ENCODE results near the gene LOXL4.

LOXL4 gene

DNA sequence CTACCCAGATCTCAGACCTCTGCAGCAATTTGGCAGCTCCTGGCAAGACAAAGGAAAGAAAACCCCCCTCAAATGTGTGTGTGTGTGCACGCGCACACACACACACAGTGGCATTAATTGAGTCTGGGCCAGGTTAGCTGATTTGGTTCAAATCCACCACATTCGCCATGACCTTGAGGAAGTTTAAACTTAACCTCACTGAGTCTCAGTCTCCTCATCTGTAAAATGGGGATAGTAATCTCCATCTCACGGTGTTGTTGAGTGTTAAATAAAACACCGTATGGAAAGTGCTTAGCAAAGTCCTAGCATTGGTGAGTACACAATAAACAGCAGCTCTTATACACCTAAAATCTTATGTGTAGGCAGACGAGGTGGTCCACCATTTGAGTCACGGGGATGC lies 4.9 kb downstream of the LOXL4 start:
- DNase-seq: no peak

- DNase-seq: no peak
Measured at GRCh38 chr10:98262571-98262970, 5.4 kb downstream of the LOXL4 start.

DNA sequence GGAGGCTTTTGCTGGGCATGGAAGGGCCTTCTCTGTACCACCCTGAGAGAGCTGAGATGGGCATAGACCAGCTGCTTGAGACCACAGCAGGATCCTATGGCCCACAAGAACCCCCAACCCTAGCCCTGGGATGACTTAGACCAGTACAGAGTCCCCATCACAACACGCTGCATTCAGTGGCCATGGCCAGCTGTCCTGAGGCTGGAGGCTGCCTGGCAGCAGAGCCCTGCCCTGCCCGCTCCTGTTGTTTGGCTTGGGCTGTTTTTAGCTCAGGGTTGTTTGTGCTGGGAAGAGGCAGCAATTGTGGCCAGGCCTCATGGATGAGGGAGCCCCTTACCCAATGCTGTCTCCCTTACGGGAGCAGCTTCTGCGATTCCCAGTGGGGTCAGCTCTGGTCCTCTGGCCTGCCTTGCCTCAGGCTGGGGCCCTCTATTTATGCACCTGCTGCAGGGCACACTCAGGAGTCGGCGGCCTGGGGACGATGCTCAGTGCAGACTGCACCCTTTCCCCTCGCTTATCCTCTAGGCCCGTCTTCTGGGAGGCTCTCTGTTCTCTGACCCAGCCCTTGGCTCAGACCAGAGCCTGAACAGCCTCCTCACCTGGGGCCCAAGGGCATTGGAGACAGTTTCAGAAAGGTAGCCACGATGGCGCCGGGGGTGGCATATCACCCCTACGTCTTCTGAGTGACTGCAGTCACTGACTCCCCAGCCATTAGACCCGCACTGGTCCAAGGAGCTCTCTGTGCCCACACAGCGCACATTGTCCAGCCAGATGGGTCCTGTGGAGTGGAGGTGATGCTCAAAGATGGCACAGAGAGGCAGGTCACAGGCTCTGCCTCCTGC lies 6.3 kb downstream of the LOXL4 start:
- DNase-seq: no peak

DNA sequence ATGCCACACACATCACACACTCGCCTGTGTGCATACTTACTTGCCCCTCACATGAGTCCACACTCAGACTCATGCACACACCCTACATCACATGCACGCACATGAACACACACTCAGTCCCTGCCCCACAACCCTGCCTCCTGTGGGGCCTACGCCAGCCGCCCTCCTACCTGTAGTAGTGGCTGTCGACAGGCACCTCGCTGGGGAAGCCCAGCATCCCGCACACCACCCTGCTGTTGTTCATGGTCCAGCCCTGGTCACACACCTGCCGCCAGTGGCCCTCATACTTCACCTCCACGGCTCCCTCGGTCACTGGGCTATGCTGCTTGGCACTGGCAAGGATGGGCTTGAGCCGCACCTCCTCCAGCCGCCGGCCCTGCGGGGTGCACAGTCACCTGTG lies 7.2 kb downstream of the LOXL4 start:
- no peak for DNase-seq

GRCh38 chr10:98260350-98260749 lies 7.6 kb downstream of the LOXL4 start:
- no peak for DNase-seq

- DNase-seq: no peak
Measured at GRCh38 chr10:98259606-98260315, 8.2 kb downstream of the LOXL4 start.

DNA sequence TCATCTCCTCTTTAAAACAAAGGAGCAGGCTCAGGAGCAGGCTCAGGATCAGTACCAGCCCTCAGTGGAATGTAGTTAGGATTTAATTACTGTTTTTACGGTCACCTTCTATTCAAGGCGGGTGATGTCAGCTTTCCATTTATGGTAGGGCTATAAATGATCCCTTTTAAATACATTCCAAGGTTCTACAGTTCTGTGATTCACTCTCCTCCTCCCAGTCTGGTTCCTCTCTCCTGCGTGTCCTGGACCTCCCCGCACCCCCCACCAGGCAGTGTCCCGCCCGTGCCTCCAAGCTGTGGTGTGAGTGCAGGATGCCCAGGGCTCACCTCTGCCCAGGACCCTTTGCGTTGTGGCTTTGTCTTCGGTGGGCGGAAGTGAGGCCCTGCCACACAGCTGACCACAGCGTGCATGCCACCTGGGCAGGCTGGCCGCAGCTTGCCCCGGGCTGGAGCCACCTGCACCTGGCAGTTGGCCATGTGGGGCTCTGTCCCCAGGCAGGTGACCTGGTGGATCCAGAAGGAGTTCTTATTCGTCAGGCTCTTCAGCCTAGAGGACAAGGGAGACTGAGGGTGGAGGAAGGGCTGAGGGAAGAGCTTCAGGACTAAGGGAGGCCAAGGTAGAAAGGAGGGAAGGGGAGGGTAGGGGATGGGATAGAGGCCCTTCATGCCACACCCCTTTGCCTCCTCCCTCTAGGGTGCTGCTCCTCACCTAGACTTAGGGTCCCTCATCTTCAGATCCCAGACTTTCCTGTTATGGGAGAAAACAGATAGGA lies 9.1 kb downstream of the LOXL4 start:
- DNase-seq: no peak

GRCh38 chr10:98257961-98258360 lies 10.0 kb downstream of the LOXL4 start:
- no peak for DNase-seq

- DNase-seq: no peak
Measured at GRCh38 chr10:98257198-98257597, 10.8 kb downstream of the LOXL4 start.

DNA sequence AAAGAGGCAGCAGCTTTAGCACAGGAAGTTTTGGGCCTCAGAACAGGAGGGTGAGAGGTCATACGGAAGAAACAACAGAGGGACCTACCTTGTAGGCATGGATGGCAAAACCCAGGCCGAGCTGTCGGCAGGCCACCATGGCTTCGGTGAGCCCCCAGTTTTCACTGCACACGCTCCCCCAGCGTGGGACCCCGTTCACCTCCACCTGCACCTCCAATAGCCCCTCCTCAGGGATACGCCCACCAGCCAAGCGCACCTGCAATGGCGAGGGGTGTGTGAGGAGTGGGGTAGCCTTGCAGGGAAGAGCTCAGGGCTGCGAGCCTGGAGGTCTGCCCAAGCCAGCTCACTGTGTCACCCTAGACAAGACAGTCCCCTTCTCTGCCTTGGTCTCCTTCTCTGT lies 11.3 kb downstream of the LOXL4 start:
- DNase-seq: no peak

DNA sequence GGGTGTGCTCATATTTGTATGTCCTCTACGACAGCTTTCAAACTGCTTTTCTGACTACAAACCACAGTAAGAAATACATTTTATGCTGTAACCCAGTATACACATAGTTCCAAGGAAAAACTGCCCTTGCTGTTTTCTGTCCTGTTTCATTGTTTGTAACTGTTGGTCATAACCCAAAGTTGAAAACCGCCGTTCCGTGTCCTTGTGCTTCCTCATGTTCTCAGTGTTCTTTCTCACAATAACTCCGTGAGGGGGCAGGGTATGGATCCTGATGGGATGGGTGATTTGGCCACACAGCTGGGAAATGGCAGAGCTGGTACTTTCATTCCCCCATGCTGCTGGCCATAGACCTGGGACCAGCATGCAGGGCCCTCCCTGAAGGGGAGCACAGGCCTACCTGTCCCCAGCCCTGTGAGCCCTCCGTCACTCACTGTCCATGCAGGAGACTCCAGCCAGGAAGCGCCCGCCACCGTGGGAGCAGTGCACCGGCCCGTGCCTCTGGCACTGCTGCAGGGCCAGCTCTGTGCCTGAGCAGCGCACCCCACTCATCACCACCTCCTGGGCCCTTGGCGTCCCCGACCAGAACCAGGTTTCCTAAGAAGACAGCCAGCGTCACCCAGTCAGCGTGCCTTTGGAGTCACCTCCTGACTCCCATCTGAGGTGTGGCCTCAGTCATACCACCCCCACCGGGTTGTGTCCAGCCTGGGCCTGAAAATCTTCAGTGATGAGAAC lies 12.7 kb downstream of the LOXL4 start:
- DNase-seq: no peak

GRCh38 chr10:98254234-98254974 lies 13.6 kb downstream of the LOXL4 start:
- no peak for DNase-seq

- DNase-seq: no peak
Measured at GRCh38 chr10:98253499-98253898, 14.5 kb downstream of the LOXL4 start.

DNA sequence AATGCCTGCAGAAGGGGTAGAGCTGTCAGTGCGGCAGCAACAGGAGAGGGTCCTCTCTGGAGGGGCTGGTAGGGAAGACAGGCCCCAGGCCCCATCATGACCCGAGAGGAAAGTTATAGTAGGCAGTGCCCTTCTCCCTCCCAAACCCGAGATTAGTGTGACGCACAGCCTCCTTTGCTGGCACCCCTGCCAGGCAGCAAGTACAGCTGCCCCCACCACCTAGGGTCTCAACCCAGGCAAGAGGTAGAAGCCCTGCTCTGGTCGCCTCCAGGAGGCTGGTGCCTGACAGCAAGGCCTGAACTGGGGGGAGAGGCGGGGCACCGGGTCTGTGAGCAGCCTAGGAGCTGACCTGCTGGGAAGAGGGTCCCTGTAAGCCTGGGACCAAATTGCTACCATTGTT lies 15.5 kb downstream of the LOXL4 start:
- DNase-seq: no peak

DNA sequence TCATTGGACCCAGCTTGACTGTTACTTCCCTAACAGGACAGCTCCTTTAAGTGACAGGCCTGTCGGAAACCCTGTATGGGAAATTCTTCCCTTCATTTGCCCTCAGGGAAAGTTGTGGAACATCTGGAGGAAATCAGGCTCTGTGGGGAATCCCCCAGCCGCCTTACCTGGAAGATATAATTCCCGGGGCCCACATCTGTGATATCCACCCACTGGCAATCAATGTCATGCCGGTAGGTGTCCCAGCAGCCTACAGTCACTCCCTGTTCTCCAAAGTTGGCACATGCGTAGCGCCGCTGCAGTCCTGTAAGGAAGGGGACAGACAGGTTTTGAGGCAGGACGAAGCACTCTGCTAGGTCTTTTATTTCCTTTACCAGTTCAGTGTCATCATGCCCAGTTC lies 16.6 kb downstream of the LOXL4 start:
- no peak for DNase-seq

- DNase-seq: no peak
Measured at GRCh38 chr10:98249134-98249533, 18.9 kb downstream of the LOXL4 start.

- no peak for DNase-seq
Measured at GRCh38 chr10:98248018-98248417, 20.0 kb downstream of the LOXL4 start.

- no peak for DNase-seq
Measured at GRCh38 chr10:98246911-98247805, 20.8 kb downstream of the LOXL4 start.

- DNase-seq: no peak
Measured at GRCh38 chr10:98244586-98244985, 23.4 kb downstream of the LOXL4 start.

GRCh38 chr10:98244141-98244540 lies 23.9 kb downstream of the LOXL4 start:
- DNase-seq: no peak

DNA sequence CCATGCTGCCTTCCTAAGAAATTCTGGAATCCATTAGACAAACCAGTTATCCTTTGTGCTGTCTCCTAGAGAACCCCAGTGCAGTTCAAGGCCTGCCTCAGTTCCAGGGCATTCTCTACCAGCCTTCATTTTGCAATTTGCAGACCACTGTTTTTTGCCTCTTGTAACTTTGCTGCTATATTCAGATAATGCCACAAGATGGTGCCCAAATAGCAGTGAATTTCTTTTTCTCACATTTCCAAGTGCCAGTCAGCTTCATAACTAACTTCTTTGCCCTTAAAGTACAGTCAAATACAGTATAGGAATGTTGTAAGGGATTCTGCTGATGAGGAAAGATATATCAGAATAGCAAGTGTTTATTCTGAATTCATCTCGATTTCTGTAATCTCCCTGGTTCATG lies 25.2 kb downstream of the LOXL4 start:
- no peak for DNase-seq

Data from T-helper 9 cell (primary cell).